Stimulated activated CD4-positive, alpha-beta T cell treated with anti-CD3 and anti-CD28 coated beads, Interleukin-2, amount 100 ng/mL, for 48 hours (primary cell): Measurements from ENCODE around the gene ZIC5.
"Not testable (repeated sequence)": the region's sequence is repeated elsewhere in the genome, so short reads cannot be mapped to it uniquely, and the experiment has no call there.

ENCODE experiments used
- DNase-seq, 2 donors: peaks; one replicate each; pipeline ENCODE4 v3.0.0-alpha.2; 2020

ZIC5 gene

DNA sequence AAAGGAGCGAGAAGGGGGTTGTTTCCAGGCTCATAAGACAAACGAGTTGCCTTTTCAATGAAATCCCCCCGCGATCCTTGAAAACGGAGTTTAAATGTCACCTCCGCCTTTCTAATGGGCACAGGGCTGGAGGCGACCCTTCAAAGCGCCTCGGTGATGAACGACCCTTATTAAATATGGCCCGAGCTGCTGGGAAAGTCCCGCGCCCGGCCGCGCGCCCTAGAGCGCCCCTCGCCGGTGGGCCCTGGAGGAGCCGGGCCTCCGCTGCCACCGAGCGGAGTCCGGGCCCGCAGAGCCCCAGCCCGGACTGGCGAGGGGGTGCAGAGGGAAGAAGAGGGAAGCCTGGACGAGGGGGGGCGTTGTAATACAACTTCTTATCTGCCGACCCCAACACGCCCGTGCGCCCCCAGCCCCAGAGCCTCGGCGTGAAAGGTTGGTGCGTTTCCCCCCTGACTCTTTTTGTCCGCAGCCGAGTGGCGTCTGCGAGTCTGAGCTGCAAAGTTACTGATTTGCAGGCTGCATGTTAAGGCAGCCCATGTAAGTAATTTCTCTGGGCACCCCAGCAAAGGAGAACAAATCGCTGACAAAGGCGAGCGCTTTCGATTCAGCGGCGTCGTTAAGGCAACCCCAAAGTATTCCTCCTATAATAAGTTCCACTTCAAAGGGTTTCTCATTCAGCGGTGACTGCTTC, 11.9 kb downstream of the ZIC5 start:
- DNase-seq, result no peak

DNA sequence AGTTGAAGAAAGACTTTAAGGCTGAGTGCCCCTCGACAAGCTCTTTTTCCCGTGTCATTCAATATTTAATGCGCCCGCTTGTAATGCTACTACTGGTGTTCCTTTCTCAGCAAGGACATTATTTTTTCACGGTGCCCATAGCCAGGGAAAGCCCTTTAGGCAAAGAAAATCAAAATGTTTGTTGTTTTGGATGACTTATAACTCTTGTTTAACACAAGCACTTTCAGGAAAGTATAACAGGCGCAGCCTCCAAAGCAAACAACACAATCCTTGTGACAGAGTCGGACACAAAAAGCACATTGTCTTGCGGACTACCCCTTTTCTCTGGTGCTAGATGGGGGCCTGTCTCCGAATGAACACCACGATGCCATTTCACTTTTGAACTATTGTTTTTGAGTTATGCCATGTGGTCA, 12.4 kb downstream of the ZIC5 start:
- no peak for DNase-seq

DNA sequence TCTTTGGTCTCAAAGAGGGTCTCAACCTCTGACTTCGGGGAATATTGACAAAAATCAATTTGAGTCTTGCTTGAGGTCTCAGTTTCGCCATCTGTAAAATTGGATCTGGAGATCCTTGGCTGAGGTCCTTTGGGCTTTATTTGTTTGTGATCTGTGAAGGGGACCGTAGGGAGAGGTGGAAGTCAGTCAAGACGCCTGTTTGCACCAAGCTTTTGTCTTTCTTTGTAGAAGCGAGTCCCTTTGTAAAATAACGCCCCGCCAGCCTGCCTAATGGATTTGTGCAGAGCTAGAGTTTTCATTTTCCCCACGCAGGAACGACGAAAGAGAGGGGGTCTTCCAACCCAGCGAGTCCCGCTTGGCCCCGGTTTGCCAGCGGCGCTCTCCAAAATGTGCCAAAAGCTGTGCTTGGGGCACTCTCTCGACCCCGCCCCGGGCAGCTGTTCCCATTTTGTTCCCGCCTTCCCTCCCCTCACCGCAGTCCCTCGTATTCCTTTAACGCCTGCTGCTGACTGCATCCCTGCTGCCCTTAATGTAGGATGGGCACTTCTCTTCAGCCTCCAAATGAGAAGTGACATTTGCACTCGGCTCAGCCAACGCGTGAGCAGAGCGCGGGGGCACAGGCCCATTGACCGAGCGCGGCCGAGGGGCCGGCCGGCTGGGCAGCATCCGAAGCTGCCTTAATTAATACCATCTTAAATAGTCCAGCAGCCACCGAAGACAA, 13.0 kb downstream of the ZIC5 start:
- no peak for DNase-seq

DNA sequence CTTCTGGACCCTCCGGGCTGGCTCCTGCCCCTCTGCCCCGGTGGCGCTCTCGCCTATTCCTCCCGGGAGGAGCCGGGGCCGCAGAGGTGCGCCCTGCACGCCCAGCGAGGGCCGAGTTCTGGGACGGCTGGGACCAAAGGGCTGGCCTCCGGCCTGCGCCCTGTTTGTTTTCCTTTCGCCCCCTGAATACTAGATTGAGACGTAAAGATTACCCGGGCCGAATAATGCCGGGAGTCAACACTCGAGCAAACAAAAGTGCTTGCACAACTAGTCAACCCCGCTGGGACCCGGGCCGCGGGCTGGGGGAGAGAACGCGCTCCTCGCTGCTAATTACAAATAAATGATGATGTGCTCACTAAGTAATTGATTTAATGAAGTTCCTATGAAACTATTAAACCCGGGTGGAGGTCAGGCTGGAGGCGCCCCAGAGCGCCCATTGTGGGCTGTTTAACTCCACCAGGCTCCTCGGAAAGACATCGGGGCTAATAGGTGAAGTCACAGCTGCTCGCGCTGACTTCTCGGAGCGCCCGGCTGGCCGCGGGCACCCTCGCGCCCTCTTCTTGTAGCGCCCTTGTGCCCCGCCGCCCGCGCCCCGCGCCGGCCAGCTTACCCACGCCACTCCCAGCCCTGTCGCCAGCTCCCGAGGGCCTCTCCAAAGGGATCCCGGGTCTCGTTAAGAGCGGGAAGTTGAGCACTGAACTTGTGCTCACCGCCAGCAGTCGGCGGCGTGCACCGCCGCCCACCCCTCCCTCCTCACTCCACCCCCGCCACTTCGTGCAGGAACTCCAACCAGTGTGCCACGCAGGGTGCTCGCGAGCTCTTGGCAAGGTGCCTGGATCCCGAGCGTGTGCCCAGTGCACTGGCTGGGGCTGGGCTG, 14.9 kb downstream of the ZIC5 start:
- DNase-seq, result no peak

DNA sequence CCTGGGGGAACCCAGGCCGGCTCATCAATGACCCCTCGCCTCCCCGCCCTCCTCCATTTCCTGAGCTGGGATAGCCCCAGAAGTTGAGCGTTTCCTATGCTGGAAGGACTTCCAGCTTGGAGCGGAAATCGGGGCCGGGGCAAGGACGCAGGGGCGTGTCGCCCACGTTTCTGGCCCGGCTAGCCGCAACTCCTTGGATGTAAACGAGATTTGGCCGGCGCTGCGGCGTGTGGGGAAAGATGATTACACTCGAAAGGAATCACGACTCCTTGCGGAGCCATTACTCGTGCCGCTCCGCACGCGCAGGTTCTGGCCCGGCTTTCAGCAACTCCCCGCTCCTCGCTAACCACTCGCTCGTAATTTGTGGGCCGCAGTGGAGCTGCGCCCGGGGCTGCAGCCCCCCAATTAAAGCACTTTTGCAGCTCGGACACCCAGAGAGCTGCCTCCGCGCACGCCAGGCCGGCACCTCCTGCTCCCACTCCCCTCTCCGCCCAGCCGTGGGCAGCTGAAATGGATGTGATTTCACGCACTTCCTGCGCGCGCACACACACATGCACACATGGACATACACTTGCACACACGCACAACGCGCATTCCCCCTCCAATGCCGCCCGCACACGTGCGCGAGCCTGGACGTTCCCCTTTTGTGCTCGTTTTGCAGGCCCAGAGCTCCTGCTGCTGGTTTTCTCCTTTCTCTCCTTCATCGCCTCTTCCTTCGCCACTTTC, 15.7 kb downstream of the ZIC5 start:
- no peak for DNase-seq

DNA sequence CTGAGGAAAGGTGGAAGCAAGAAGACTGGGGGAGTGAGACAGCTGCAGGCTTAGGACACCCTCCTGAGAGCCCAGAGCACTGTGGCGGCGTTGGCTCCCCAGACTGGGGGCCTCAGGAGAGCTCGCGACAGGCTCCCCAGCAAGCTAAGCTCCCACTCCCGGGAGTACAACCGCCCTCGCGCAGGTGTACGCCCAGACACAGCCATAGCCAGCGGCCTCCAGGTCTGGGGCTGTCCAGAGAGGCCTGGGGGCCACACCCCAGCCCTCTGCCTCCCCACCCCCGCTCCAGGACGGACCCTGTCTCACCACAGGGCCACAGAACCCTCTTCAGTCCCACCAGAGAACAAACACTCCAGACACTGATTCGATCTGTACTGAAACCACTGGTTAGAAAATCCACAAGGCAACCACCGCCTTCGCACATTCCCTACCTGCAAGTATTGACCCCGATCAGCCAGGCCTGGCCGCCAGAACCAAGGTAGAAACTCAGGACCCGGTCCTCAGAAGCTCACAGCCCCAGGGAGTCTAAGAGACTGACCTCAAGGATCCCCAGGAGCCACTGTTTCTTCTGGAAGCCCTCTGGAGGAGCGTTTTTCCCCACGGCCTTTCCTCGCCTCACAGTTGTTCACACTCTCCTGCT, 16.3 kb downstream of the ZIC5 start:
- no peak for DNase-seq

DNA sequence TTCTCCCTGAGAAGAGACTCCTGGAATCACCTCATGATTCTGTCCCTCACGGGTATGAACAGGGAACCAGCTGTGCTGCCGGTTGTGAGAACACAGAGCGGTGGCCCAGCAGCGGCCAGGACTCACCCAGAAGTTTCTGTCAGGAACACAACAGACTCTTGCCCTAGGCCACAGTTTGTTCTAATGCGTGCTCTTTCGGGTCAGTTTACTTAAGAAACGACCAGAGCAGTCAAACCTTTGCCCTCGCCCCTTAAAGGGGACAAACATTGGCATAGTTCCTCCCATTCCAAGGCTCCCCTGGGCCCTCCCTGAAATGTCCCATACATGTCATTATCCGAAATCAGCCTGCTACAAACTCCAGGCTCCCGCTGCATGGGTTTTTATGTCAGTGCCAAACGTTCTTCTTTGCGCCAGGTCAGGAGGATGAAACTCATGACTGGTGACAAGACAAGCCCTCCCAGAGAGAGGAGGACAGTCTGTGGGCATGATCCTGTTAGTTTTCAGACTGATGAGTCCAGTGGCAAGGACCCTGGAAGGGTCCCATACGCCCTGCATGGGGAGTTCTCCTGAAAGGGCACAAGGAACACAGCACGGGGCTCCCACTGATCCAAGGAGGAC, 18.3 kb downstream of the ZIC5 start:
- no peak for DNase-seq

DNA sequence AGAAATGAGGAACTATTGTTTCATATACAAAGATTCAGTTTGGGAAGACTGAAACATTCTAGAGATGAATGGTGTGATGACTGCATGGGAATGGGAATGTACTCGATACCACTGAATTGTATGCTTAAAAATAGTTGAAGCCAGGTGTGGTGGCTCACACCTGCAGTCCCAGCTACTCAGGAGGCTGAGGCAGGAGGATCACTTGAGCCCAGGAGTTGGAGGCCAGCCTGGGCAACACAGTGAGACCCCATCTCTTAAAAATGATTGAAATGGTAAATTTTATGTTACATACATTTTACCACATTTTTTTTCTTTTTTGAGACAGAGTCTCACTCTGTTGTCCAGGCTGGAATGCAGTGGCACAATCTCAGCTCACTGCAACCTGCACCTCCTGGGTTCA, 19.9 kb downstream of the ZIC5 start:
- DNase-seq, result not testable (repeated sequence)

DNA sequence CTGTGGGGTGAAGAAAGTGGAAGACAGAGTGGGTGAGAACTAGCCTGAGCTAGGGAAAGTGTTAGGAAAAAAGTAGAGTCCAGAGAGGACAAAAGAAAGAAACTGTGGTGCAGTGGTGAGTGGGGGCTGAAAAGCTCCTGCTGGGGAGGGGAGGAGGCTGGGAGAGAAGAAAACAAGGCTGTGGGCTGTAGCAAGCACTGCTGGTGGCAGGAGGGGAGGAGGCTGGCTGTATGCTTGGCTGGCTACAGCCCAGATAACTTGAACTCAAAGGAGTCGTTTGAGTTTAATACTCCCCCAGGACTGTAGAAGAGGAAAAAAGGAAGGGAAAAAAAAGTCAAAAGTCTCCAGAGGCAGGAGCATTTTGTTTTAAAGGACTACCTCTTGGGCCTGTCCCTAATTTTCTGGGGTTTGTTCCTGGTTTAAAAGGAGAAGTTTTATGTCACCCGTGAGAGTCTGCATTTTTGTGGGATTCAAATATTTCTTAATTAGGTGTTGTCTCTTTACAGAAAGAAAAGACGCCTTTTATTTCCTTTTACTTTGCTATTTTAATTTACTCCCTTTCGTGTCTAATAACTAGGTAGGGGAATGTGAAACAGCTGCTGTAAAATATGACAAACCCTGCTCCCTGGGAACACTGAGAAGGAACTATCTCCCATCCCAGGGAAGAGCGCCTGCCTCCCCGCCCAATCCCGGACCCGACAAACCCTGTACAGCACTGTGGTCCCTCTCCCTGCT, 21.7 kb downstream of the ZIC5 start:
- no peak for DNase-seq

DNA sequence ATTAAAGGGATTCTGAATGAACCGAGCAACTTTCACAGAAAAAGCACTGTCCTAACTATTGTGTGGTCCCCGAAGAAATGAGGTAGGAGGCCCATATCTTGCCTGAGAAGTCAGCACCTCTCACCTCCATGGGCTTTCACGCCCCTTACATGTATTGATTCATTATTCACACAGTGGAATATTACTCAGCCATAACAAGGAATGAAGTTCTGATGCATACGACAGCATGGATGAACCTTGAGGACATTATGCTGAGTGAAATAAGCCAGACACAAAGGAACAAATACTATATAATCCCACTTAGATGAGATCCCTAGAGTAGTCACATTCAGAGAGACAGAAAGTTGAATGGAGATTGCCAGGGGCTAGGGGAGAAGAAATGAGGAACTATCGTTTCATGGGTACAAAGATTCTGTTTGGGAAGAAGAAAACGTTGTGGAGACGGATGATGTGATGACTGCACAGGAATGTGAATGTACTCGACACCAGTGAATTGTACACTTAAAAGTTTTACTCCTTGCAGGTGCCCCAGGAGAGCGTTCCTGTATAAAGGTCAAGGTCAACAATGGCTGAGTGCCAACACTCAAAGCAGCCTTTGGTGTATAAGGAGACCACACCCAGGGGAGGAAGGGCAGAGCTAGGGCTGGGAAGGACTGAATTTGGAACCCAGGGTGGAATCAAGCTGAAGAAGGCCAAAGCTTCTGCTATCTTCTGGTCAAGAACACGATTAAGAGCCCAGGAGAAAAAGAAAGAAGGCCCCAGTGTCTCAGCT, 22.5 kb downstream of the ZIC5 start:
- DNase-seq, result no peak

DNA sequence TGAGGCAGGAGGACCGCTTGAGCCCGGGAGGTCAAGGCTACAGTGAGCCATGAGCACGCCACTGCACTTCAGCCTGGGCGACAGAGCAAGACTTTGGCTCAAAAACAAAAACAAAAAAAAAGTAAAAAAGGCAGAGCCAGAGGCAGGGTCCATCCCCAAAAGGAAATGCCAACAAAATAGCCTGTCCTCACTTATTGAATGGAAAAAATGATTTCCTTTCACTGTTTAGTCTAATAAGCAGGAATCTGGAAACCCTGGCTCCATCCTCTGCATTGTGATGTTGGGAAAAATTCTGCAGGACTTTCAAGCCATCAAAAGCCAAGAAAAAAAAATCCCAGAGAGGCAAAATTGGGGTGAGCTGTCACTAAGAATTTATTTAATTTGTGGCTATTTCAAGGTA, 23.2 kb downstream of the ZIC5 start:
- no peak for DNase-seq

DNA sequence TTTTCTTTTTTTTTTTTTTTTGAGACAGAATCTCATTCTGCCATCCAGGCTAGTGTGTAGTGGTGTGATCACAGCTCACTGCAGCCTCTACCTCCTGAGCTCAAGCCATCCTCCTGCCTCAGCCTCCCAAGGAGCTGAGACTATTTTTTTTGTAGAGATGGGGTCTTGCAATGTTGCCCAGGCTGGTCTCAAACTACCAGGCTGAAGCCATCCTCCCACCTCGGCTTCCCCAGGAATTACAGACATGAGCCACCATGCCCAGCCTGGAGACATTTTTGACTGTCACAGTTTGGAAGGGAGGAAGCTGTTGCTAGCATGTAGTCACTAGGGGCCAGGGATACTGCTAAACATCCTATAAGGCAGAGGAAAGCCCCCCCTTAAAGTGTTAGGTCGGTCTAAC, 23.9 kb downstream of the ZIC5 start:
- DNase-seq, result no peak

DNA sequence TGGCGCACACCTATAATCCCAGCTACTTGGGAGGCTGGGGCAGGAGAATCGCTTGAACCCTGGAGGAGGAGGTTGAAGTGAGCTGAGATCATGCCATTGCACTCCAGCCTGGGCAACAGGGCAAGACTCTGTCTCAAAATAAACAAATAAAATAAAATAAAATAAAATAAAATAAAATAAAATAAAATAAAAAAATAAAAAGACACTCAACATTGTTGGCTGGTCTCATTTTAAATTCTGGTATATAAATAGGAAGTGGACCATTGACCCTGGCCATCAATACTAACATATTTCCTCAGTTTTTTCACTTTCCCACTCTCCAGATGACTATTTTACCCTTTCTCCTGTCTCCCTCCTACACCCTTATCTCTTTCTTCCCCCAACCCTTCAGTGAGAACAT, 26.1 kb downstream of the ZIC5 start:
- DNase-seq, result not testable (repeated sequence)

DNA sequence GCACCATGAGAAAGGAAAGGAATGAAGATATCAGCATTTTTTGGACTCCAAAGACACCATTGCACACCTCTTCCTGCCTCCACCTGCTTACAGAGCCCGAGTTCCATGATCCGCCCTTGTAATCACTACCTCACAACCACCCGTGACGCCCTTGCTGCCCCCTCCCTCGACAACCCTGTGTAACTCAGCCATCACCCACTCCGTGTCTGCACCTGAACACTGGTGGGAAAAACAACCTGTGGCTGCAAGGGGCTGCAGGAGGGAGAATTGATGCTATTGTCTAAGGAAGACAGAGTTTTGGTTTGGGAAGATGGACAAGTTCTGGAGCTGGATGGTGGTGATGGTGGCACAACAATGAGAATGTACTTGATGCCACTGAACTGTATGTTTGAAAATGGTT, 27.0 kb downstream of the ZIC5 start:
- DNase-seq, result no peak

DNA sequence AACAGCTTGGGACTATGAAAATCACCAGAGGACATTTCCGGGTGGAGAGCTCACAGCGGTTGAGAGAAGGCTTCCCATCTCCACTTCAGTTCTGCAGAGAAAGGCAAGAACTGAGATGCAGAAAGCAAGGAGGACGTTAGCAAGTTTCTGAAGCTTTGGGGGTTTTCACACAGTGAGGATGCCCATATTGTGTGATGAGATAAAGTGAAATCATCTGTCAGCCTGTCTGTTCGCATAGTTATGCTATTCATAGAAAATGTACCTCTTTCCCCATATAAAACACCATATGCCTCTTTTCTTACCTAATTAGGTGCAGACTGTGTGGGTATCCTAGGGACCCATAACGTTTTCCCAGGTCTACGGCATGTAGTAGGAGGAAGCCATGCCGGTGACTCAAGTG, 27.5 kb downstream of the ZIC5 start:
- no peak for DNase-seq

DNA sequence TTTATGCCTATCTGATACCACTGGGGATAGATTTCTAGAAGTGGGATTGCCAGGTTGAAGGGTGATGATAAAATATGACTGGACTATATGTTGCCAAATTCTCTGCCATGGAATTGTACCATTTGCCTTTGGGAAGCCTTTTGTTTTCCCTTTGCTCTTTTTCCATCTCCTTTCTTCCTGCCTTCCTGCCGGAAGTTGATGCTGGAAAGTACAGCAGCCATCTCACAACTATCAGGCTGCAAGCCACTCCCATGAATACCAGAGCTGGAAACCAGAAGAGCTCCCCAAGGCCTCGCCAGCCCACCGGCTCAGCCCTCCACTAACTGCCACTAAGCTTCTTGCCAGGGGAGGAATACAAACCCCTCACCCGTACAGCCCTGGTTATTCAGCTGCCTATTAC, 29.7 kb downstream of the ZIC5 start:
- no peak for DNase-seq

DNA sequence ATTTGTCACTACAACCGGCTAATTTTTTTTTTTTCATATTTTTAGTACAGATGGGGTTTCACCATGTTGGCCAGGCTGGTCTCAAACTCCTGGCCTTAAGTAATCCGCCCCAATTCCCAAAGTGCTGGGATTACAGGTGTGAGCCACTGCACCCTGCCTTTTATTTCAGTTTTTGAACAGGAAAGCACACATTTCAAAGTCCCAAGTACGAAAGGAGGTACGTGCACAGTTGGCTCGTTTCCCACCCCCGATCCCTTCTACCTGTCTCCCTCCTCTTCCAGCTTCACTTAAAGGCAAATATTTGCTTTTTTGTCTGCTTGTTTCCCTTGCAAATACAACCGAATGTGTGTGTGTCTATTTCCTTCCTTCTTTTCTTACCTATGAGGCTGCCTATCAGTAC, 30.5 kb downstream of the ZIC5 start:
- DNase-seq, result no peak

DNA sequence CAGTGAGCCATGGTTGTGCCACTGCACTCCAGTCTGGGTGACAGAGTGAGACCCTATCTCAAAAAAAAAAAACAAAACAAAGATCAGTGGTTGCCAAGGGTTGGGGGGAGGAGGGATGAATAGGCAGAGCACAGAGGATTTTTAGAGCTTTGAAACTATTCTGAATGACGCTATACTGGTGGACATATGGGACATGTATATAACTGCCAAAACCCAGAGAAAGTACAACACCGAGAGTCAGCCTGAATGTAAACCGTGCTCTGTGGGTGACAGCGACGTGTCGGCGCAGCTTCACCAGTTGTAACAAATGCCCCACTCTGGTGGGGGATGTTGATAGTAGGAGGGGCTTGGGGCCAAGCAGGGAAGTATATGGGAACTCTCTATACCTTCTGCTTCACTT, 32.9 kb downstream of the ZIC5 start:
- no peak for DNase-seq

DNA sequence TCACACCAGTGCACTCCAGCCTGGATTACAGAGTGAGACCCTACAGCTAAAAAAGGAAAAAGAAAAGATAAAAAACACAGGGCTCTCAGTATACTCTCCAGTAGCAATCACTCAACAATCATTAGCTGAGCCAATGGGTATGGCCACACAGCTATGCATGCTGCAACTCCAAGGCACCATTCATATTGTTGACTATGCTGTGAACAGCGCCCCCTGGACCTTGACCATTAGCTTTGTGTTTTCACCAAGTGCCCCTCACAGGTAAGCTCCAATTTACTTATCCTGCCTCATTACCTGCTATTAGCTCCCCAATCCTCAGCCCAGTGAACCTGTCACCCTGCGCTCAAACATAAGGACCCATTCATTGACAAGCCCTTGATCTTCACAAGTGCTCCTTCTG, 35.8 kb downstream of the ZIC5 start:
- no peak for DNase-seq

DNA sequence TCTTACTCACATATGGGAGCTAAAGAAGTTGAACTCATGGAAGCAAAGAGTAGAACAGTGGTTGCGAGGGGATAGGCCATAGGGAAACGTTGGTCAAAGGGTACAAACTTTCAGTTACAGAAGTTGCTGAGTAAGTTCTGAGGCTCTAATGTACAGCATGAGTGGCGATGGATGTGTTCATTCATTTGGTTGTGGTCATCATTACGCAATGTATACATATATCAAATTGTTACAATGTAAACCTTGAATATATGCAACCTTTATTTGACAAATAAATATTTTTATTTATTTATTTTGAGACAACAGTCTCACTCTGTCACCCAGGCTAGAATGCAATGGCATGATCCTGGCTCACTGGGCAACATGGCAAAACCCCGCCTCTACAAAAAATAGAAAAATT, 38.7 kb downstream of the ZIC5 start:
- no peak for DNase-seq

DNA sequence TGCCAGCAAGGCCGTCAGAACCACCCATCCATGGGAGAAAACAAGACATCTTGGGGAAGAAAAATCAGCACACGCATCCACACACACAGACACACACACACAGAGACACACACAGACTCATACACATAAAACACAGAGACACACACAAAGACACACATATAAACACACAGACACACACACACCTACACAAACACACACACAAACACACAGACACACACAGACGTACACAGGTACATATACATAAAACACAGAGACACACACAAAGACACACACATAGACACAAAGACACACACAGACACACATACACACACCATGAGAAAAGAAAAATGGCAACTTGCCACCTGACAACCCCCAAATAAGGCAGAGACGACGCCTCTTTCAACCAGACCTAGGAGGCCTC, 40.6 kb downstream of the ZIC5 start:
- no peak for DNase-seq
